Neural cell (in vitro differentiated cells): Measurements from ENCODE around the gene RYR3.

ENCODE experiments used
- EP300 ChIP-seq: fragments of 450-650 bp; conservative IDR thresholded peaks from 2 replicates; pipeline ENCODE4 v1.6.1; 2014; ENCODE audit warnings: antibody characterized with exemption, mild to moderate bottlenecking, moderate library complexity; ENCODE audit not compliant: poor library complexity, severe bottlenecking
- EZH2 ChIP-seq: fragments of 200-600, 300-800 bp; shearing (Covaris generic), sonication (generic); IDR thresholded peaks from 2 replicates; pipeline ENCODE4 v1.6.1; 2014; ENCODE audit warnings: antibody characterized with exemption, low read length, borderline replicate concordance, mild to moderate bottlenecking; ENCODE audit not compliant: insufficient read depth, poor library complexity, severe bottlenecking

GRCh38 chr15:33396475-33396874 lies 85.7 kb downstream of the RYR3 start:
- no peak for TF ChIP-seq EZH2
- TF ChIP-seq EP300, result no peak
